HCT116 (cell line): ENCODE results near the gene CNTN2. TPM values are rescaled to one million over a fixed set of nuclear protein-coding genes. Genes with fewer than 3 reads are reported as not detected.

Experiments used
- ATAC-seq: fragments of 200-7000 bp; cut with Tn5 transposase; 2 replicates; pipeline ENCODE4 v1.9.1; 2020; ENCODE audit warnings: mild to moderate bottlenecking, moderate library complexity
- BruUV-seq: library from RNA; stranded (reverse); fragments of 400-500 nt; replicated peaks from 2 replicates; lab custom pipeline; 2021; lab: Mats Ljungman, UMichigan
- CTCF ChIA-PET: fragments of 300-600 bp; sonication (Branson Sonifier 250); formaldehyde crosslinking; loops from one replicate; lab custom pipeline; 2021; ENCODE audit warnings: antibody characterized with exemption; lab: Charles Lee
- POLR2A ChIA-PET: fragments of 300-600, 350-600 bp; sonication (Branson Sonifier 250); formaldehyde crosslinking; loops from one replicate; lab custom pipeline; 2021; ENCODE audit warnings: antibody characterized with exemption; lab: Charles Lee
- RAD21 ChIA-PET, 2 experiments: fragments of 300-600 bp; sonication (Branson Sonifier 250); formaldehyde crosslinking; loops; one replicate each; lab custom pipeline; 2023; ENCODE audit warnings: low total read pairs in 2 of 2; ENCODE audit not compliant: uncharacterized antibody in 2 of 2, unreplicated experiment in 2 of 2, low non-redundant PET in 1 of 2; lab: Charles Lee
- DNase-seq: peaks from one replicate; pipeline ENCODE4 v3.0.0-alpha.2; 2010; ENCODE audit warnings: low read depth, low spot score
- H2AFZ ChIP-seq: fragments of 200-600 bp; shearing (Covaris generic), sonication (generic); 2 replicates; pipeline ENCODE4 v1.6.1; 2017; ENCODE audit warnings: low read depth, mixed run types, mixed read lengths, antibody characterized with exemption, low read length; ENCODE audit not compliant: poor library complexity, severe bottlenecking
- H3K27ac ChIP-seq: 2 replicates; pipeline ENCODE4 v1.5.1; 2012; ENCODE audit warnings: low read depth, low read length
- H3K27me3 ChIP-seq: fragments of 200-600 bp; sonication (generic); 2 replicates; pipeline ENCODE4 v1.6.1; 2016; ENCODE audit warnings: mixed run types, low read length, mixed read lengths; ENCODE audit not compliant: insufficient read depth
- H3K36me3 ChIP-seq, 2 experiments: fragments of 200-500 bp in 1 of 2; fragments of 200-600 bp in 1 of 2; sonication (Bioruptor generic) in 1 of 2; sonication (generic) in 1 of 2; 2 replicates each; pipeline versions ENCODE4 v1.5.1 to v1.6.1; 2014 to 2016; ENCODE audit warnings: low read length in 2 of 2, inconsistent platforms in 1 of 2, mixed read lengths in 1 of 2, mixed run types in 1 of 2; ENCODE audit not compliant: insufficient read depth in 2 of 2, control insufficient read depth in 1 of 2
- H3K4me1 ChIP-seq, 2 experiments: fragments of 200-600 bp in 1 of 2; sonication (generic) in 1 of 2; 2 replicates each; pipeline versions ENCODE4 v1.5.1 to v1.6.1; 2012 to 2017; ENCODE audit warnings: low read length in 2 of 2, inconsistent platforms in 1 of 2, mild to moderate bottlenecking in 1 of 2, mixed read lengths in 1 of 2, mixed run types in 1 of 2, moderate library complexity in 1 of 2; ENCODE audit not compliant: insufficient read depth in 2 of 2, control insufficient read depth in 1 of 2
- H3K4me2 ChIP-seq: fragments of 200-600 bp; sonication (generic); 2 replicates; pipeline ENCODE4 v1.6.1; 2017; ENCODE audit warnings: mixed run types, low read length, mixed read lengths
- H3K4me3 ChIP-seq, 2 experiments: fragments of 200-600 bp in 1 of 2; sonication (generic) in 1 of 2; replicated peaks in 1 of 2; 2 replicates each; pipeline ENCODE4 v1.5.1; 2011 to 2016; ENCODE audit warnings: low read length in 2 of 2, control low read depth in 1 of 2, low read depth in 1 of 2, mild to moderate bottlenecking in 1 of 2, mixed read lengths in 1 of 2, mixed run types in 1 of 2
- H3K79me2 ChIP-seq: fragments of 200-600 bp; sonication (generic); 2 replicates; pipeline ENCODE4 v1.6.1; 2017; ENCODE audit warnings: mild to moderate bottlenecking, mixed run types, low read length, moderate library complexity, mixed read lengths; ENCODE audit not compliant: insufficient read depth
- H3K9ac ChIP-seq: fragments of 200-600 bp; sonication (generic); 2 replicates; pipeline ENCODE4 v1.6.1; 2016; ENCODE audit warnings: low read length, mixed read lengths
- H3K9me2 ChIP-seq: fragments of 200-600 bp; sonication (generic), shearing (Covaris generic); 2 replicates; pipeline ENCODE4 v1.6.1; 2017; ENCODE audit warnings: mixed run types, mild to moderate bottlenecking, moderate library complexity; ENCODE audit not compliant: insufficient read depth
- H3K9me3 ChIP-seq, 2 experiments: fragments of 200-500 bp in 1 of 2; fragments of 200-600 bp in 1 of 2; sonication (Bioruptor generic) in 1 of 2; sonication (generic) in 1 of 2; 2 replicates each; pipeline ENCODE4 v1.6.1; 2014 to 2017; ENCODE audit warnings: low read length in 2 of 2, mixed read lengths in 2 of 2, inconsistent platforms in 1 of 2, low read depth in 1 of 2, mild to moderate bottlenecking in 1 of 2, mixed run types in 1 of 2, moderate library complexity in 1 of 2; ENCODE audit not compliant: control insufficient read depth in 1 of 2, insufficient read depth in 1 of 2
- H4K20me1 ChIP-seq: fragments of 200-600 bp; sonication (generic), shearing (Covaris generic); 2 replicates; pipeline ENCODE4 v1.6.1; 2017; ENCODE audit warnings: mixed run types, mild to moderate bottlenecking, moderate library complexity; ENCODE audit not compliant: insufficient read depth
- ATF3 ChIP-seq: IDR thresholded peaks from 2 replicates; pipeline ENCODE4 v1.6.1; 2012
- CBX3 ChIP-seq: IDR thresholded peaks from 2 replicates; pipeline ENCODE4 v1.6.1; 2012; ENCODE audit warnings: low read depth
- EGR1 ChIP-seq: IDR thresholded peaks from 2 replicates; pipeline ENCODE4 v1.6.1; 2012; ENCODE audit warnings: low read depth
- ELF1 ChIP-seq: IDR thresholded peaks from 2 replicates; pipeline ENCODE4 v1.6.1; 2012; ENCODE audit warnings: low read depth, borderline replicate concordance
- EZH2 ChIP-seq: fragments of 200-600 bp; sonication (generic); IDR thresholded peaks from 2 replicates; pipeline ENCODE4 v1.6.1; 2017; ENCODE audit warnings: antibody characterized with exemption, mixed run types
- EZH2phosphoT487 ChIP-seq: fragments of 200-600 bp; IDR thresholded peaks from 2 replicates; pipeline ENCODE4 v1.6.1; 2018; ENCODE audit warnings: antibody characterized with exemption, borderline replicate concordance
- FOSL1 ChIP-seq: IDR thresholded peaks from 2 replicates; pipeline ENCODE4 v1.6.1; 2012; ENCODE audit warnings: low read depth
- JUND ChIP-seq: IDR thresholded peaks from 2 replicates; pipeline ENCODE4 v1.6.1; 2012
- POLR2A ChIP-seq: IDR thresholded peaks from 2 replicates; pipeline ENCODE4 v1.7.0; 2011; ENCODE audit warnings: borderline replicate concordance; ENCODE audit not compliant: insufficient read depth, insufficient read length; ENCODE audit errors: extremely low read depth
- POLR2AphosphoS5 ChIP-seq: IDR thresholded peaks from 2 replicates; pipeline ENCODE4 v1.6.1; 2011; ENCODE audit warnings: mild to moderate bottlenecking, low read depth, low read length, moderate library complexity
- RAD21 ChIP-seq: IDR thresholded peaks from 2 replicates; pipeline ENCODE4 v1.6.1; 2012; ENCODE audit warnings: low read depth, mild to moderate bottlenecking
- SP1 ChIP-seq: IDR thresholded peaks from 2 replicates; pipeline ENCODE4 v1.6.1; 2012; ENCODE audit warnings: low read depth
- SRF ChIP-seq: IDR thresholded peaks from 2 replicates; pipeline ENCODE4 v1.6.1; 2012; ENCODE audit warnings: low read depth
- TCF7L2 ChIP-seq: IDR thresholded peaks from 2 replicates; pipeline ENCODE4 v1.7.0; 2011; ENCODE audit warnings: borderline replicate concordance, inconsistent platforms; ENCODE audit not compliant: insufficient read depth, insufficient read length; ENCODE audit errors: extremely low read depth
- YY1 ChIP-seq: IDR thresholded peaks from 2 replicates; pipeline ENCODE4 v1.6.1; 2011; ENCODE audit warnings: low read length, low read depth, moderate library complexity, mild to moderate bottlenecking; ENCODE audit not compliant: insufficient replicate concordance; ENCODE audit errors: extremely low read depth
- ZFX ChIP-seq: fragments of 450-650 bp; IDR thresholded peaks from 2 replicates; pipeline ENCODE4 v1.6.1; 2017
- ZNF274 ChIP-seq: fragments of 200-500 bp; sonication (Bioruptor generic); IDR thresholded peaks from 2 replicates; pipeline ENCODE4 v1.6.1; 2014; ENCODE audit warnings: mild to moderate bottlenecking, low read depth, low read length, inconsistent platforms
- intact Hi-C: fragments of 100-400 bp; cut with micrococcal nuclease; formaldehyde crosslinking; loops from 2 replicates; pipeline ENCODE4 v1.10.0; 2022
- total RNA-seq: library from RNA; stranded (reverse); gene quantifications from one replicate; pipeline ENCODE4 v1.2.1, GENCODE V29; 2021; ENCODE audit not compliant: unreplicated experiment
- TF ChIP-seq, protein P1 (sequence below): IDR thresholded peaks from 2 replicates; pipeline ENCODE4 v1.6.1; 2011; ENCODE audit warnings: mild to moderate bottlenecking, low read length, moderate library complexity; ENCODE audit not compliant: insufficient replicate concordance; ENCODE audit errors: extremely low read depth
- TF ChIP-seq, protein P2 (sequence below): IDR thresholded peaks from 2 replicates; pipeline ENCODE4 v1.6.1; 2012
- TF ChIP-seq, protein P3 (sequence below): IDR thresholded peaks from 2 replicates; pipeline ENCODE4 v1.6.1; 2012; ENCODE audit warnings: low read depth

The CNTN2 gene
- total RNA-seq, 1 experiment from 2014 or later = 0.15 TPM

- BruUV-seq = no TSS peak
- TF ChIP-seq POLR2A (no peak), CBX3 (no peak), RAD21 (no peak), POLR2AphosphoS5 (no peak), JUND (no peak), SRF (no peak), TCF7L2 (no peak), EGR1 (no peak), EZH2phosphoT487 (no peak), ELF1 (no peak), YY1 (no peak), SP1 (no peak), ATF3 (no peak), ZFX (no peak), ZNF274 (no peak), EZH2 (no peak), FOSL1 (no peak)
- TF ChIP-seq, protein P1, sequence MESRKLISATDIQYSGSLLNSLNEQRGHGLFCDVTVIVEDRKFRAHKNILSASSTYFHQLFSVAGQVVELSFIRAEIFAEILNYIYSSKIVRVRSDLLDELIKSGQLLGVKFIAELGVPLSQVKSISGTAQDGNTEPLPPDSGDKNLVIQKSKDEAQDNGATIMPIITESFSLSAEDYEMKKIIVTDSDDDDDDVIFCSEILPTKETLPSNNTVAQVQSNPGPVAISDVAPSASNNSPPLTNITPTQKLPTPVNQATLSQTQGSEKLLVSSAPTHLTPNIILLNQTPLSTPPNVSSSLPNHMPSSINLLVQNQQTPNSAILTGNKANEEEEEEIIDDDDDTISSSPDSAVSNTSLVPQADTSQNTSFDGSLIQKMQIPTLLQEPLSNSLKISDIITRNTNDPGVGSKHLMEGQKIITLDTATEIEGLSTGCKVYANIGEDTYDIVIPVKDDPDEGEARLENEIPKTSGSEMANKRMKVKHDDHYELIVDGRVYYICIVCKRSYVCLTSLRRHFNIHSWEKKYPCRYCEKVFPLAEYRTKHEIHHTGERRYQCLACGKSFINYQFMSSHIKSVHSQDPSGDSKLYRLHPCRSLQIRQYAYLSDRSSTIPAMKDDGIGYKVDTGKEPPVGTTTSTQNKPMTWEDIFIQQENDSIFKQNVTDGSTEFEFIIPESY = no peak
- TF ChIP-seq, protein P2, sequence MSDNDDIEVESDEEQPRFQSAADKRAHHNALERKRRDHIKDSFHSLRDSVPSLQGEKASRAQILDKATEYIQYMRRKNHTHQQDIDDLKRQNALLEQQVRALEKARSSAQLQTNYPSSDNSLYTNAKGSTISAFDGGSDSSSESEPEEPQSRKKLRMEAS = no peak
- TF ChIP-seq, protein P3, sequence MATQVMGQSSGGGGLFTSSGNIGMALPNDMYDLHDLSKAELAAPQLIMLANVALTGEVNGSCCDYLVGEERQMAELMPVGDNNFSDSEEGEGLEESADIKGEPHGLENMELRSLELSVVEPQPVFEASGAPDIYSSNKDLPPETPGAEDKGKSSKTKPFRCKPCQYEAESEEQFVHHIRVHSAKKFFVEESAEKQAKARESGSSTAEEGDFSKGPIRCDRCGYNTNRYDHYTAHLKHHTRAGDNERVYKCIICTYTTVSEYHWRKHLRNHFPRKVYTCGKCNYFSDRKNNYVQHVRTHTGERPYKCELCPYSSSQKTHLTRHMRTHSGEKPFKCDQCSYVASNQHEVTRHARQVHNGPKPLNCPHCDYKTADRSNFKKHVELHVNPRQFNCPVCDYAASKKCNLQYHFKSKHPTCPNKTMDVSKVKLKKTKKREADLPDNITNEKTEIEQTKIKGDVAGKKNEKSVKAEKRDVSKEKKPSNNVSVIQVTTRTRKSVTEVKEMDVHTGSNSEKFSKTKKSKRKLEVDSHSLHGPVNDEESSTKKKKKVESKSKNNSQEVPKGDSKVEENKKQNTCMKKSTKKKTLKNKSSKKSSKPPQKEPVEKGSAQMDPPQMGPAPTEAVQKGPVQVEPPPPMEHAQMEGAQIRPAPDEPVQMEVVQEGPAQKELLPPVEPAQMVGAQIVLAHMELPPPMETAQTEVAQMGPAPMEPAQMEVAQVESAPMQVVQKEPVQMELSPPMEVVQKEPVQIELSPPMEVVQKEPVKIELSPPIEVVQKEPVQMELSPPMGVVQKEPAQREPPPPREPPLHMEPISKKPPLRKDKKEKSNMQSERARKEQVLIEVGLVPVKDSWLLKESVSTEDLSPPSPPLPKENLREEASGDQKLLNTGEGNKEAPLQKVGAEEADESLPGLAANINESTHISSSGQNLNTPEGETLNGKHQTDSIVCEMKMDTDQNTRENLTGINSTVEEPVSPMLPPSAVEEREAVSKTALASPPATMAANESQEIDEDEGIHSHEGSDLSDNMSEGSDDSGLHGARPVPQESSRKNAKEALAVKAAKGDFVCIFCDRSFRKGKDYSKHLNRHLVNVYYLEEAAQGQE = no peak
- Histone ChIP-seq H3K9ac (no peak overlapping the region), H3K79me2 (no peaks in the 10 kb centered on the region), H3K4me3 (no peak overlapping the region), H3K4me1 (no peaks in the 10 kb centered on the region), H3K27ac (no peak overlapping the region), H3K9me2 (no peaks in the 10 kb centered on the region), H4K20me1 (no peaks in the 10 kb centered on the region), H3K9me3 (no peaks in the 10 kb centered on the region), H3K27me3 (peaks cover 36% of the 10 kb centered on the region; the same call in 1 of the 2 replicates), H3K4me2 (no peak overlapping the region), H2AFZ (no peak overlapping the region), H3K36me3 (no peaks in the 10 kb centered on the region)
- intact Hi-C loops = no loop called here
- ChIA-PET POLR2A (no interaction called here), CTCF (interaction anchor here (1.9 to 2.0 kb wide), 2 partner anchors 14 kb away, joined by 6 to 9 read pairs; no protein-coding TSS in a partner anchor), RAD21 (no interaction called here)
- no peak for DNase-seq
- no peak for ATAC-seq
These were observed 4.8 kb downstream of the CNTN2 start for GRCh38 chr1:205047764-205048231.
